HCT116 (cell line): ENCODE measurements around the gene XRN2. TPM values are rescaled to one million over a fixed set of nuclear protein-coding genes. Genes with fewer than 3 reads are reported as not detected.

Experiments
- ATAC-seq: fragments of 200-7000 bp; cut with Tn5 transposase; 2 replicates; pipeline ENCODE4 v1.9.1; 2020; ENCODE audit warnings: mild to moderate bottlenecking, moderate library complexity
- BruUV-seq: library from RNA; stranded (reverse); fragments of 400-500 nt; replicated peaks from 2 replicates; lab custom pipeline; 2021; lab: Mats Ljungman, UMichigan
- CTCF ChIA-PET: fragments of 300-600 bp; sonication (Branson Sonifier 250); formaldehyde crosslinking; loops from one replicate; lab custom pipeline; 2021; ENCODE audit warnings: antibody characterized with exemption; lab: Charles Lee
- POLR2A ChIA-PET: fragments of 300-600, 350-600 bp; sonication (Branson Sonifier 250); formaldehyde crosslinking; loops from one replicate; lab custom pipeline; 2021; ENCODE audit warnings: antibody characterized with exemption; lab: Charles Lee
- RAD21 ChIA-PET, 2 experiments: fragments of 300-600 bp; sonication (Branson Sonifier 250); formaldehyde crosslinking; loops; one replicate each; lab custom pipeline; 2023; ENCODE audit warnings: low total read pairs in 2 of 2; ENCODE audit not compliant: uncharacterized antibody in 2 of 2, unreplicated experiment in 2 of 2, low non-redundant PET in 1 of 2; lab: Charles Lee
- DNase-seq: peaks from one replicate; pipeline ENCODE4 v3.0.0-alpha.2; 2010; ENCODE audit warnings: low read depth, low spot score
- H2AFZ ChIP-seq: fragments of 200-600 bp; shearing (Covaris generic), sonication (generic); 2 replicates; pipeline ENCODE4 v1.6.1; 2017; ENCODE audit warnings: low read depth, mixed run types, mixed read lengths, antibody characterized with exemption, low read length; ENCODE audit not compliant: poor library complexity, severe bottlenecking
- H3K27ac ChIP-seq: 2 replicates; pipeline ENCODE4 v1.5.1; 2012; ENCODE audit warnings: low read depth, low read length
- H3K27me3 ChIP-seq: fragments of 200-600 bp; sonication (generic); 2 replicates; pipeline ENCODE4 v1.6.1; 2016; ENCODE audit warnings: mixed run types, low read length, mixed read lengths; ENCODE audit not compliant: insufficient read depth
- H3K36me3 ChIP-seq, 2 experiments: fragments of 200-500 bp in 1 of 2; fragments of 200-600 bp in 1 of 2; sonication (Bioruptor generic) in 1 of 2; sonication (generic) in 1 of 2; 2 replicates each; pipeline versions ENCODE4 v1.5.1 to v1.6.1; 2014 to 2016; ENCODE audit warnings: low read length in 2 of 2, inconsistent platforms in 1 of 2, mixed read lengths in 1 of 2, mixed run types in 1 of 2; ENCODE audit not compliant: insufficient read depth in 2 of 2, control insufficient read depth in 1 of 2
- H3K4me1 ChIP-seq, 2 experiments: fragments of 200-600 bp in 1 of 2; sonication (generic) in 1 of 2; 2 replicates each; pipeline versions ENCODE4 v1.5.1 to v1.6.1; 2012 to 2017; ENCODE audit warnings: low read length in 2 of 2, inconsistent platforms in 1 of 2, mild to moderate bottlenecking in 1 of 2, mixed read lengths in 1 of 2, mixed run types in 1 of 2, moderate library complexity in 1 of 2; ENCODE audit not compliant: insufficient read depth in 2 of 2, control insufficient read depth in 1 of 2
- H3K4me2 ChIP-seq: fragments of 200-600 bp; sonication (generic); 2 replicates; pipeline ENCODE4 v1.6.1; 2017; ENCODE audit warnings: mixed run types, low read length, mixed read lengths
- H3K4me3 ChIP-seq, 2 experiments: fragments of 200-600 bp in 1 of 2; sonication (generic) in 1 of 2; replicated peaks in 1 of 2; 2 replicates each; pipeline ENCODE4 v1.5.1; 2011 to 2016; ENCODE audit warnings: low read length in 2 of 2, control low read depth in 1 of 2, low read depth in 1 of 2, mild to moderate bottlenecking in 1 of 2, mixed read lengths in 1 of 2, mixed run types in 1 of 2
- H3K79me2 ChIP-seq: fragments of 200-600 bp; sonication (generic); 2 replicates; pipeline ENCODE4 v1.6.1; 2017; ENCODE audit warnings: mild to moderate bottlenecking, mixed run types, low read length, moderate library complexity, mixed read lengths; ENCODE audit not compliant: insufficient read depth
- H3K9ac ChIP-seq: fragments of 200-600 bp; sonication (generic); 2 replicates; pipeline ENCODE4 v1.6.1; 2016; ENCODE audit warnings: low read length, mixed read lengths
- H3K9me2 ChIP-seq: fragments of 200-600 bp; sonication (generic), shearing (Covaris generic); 2 replicates; pipeline ENCODE4 v1.6.1; 2017; ENCODE audit warnings: mixed run types, mild to moderate bottlenecking, moderate library complexity; ENCODE audit not compliant: insufficient read depth
- H3K9me3 ChIP-seq, 2 experiments: fragments of 200-500 bp in 1 of 2; fragments of 200-600 bp in 1 of 2; sonication (Bioruptor generic) in 1 of 2; sonication (generic) in 1 of 2; 2 replicates each; pipeline ENCODE4 v1.6.1; 2014 to 2017; ENCODE audit warnings: low read length in 2 of 2, mixed read lengths in 2 of 2, inconsistent platforms in 1 of 2, low read depth in 1 of 2, mild to moderate bottlenecking in 1 of 2, mixed run types in 1 of 2, moderate library complexity in 1 of 2; ENCODE audit not compliant: control insufficient read depth in 1 of 2, insufficient read depth in 1 of 2
- H4K20me1 ChIP-seq: fragments of 200-600 bp; sonication (generic), shearing (Covaris generic); 2 replicates; pipeline ENCODE4 v1.6.1; 2017; ENCODE audit warnings: mixed run types, mild to moderate bottlenecking, moderate library complexity; ENCODE audit not compliant: insufficient read depth
- ELF1 ChIP-seq: IDR thresholded peaks from 2 replicates; pipeline ENCODE4 v1.6.1; 2012; ENCODE audit warnings: low read depth, borderline replicate concordance
- EZH2 ChIP-seq: fragments of 200-600 bp; sonication (generic); IDR thresholded peaks from 2 replicates; pipeline ENCODE4 v1.6.1; 2017; ENCODE audit warnings: antibody characterized with exemption, mixed run types
- JUND ChIP-seq: IDR thresholded peaks from 2 replicates; pipeline ENCODE4 v1.6.1; 2012
- POLR2AphosphoS5 ChIP-seq: IDR thresholded peaks from 2 replicates; pipeline ENCODE4 v1.6.1; 2011; ENCODE audit warnings: mild to moderate bottlenecking, low read depth, low read length, moderate library complexity
- SP1 ChIP-seq: IDR thresholded peaks from 2 replicates; pipeline ENCODE4 v1.6.1; 2012; ENCODE audit warnings: low read depth
- SRF ChIP-seq: IDR thresholded peaks from 2 replicates; pipeline ENCODE4 v1.6.1; 2012; ENCODE audit warnings: low read depth
- YY1 ChIP-seq: IDR thresholded peaks from 2 replicates; pipeline ENCODE4 v1.6.1; 2011; ENCODE audit warnings: low read length, low read depth, moderate library complexity, mild to moderate bottlenecking; ENCODE audit not compliant: insufficient replicate concordance; ENCODE audit errors: extremely low read depth
- intact Hi-C: fragments of 100-400 bp; cut with micrococcal nuclease; formaldehyde crosslinking; loops from 2 replicates; pipeline ENCODE4 v1.10.0; 2022
- total RNA-seq: library from RNA; stranded (reverse); gene quantifications from one replicate; pipeline ENCODE4 v1.2.1, GENCODE V29; 2021; ENCODE audit not compliant: unreplicated experiment
- TF ChIP-seq, protein P1 (sequence below), 3 experiments: fragments of 200-600 bp in 1 of 3; sonication (generic) in 1 of 3; IDR thresholded peaks in 2 of 3; conservative IDR thresholded peaks in 1 of 3; 2 replicates each; pipeline ENCODE4 v1.5.1; 2012 to 2017; ENCODE audit warnings: low read depth in 2 of 3, low read length in 2 of 3, antibody characterized with exemption in 1 of 3, borderline replicate concordance in 1 of 3, control low read depth in 1 of 3, mild to moderate bottlenecking in 1 of 3, mixed read lengths in 1 of 3, mixed run types in 1 of 3, moderate library complexity in 1 of 3; ENCODE audit not compliant: insufficient read depth in 1 of 3
- TF ChIP-seq, protein P2 (sequence below): IDR thresholded peaks from 2 replicates; pipeline ENCODE4 v1.6.1; 2011; ENCODE audit warnings: mild to moderate bottlenecking, low read length, moderate library complexity; ENCODE audit not compliant: insufficient replicate concordance; ENCODE audit errors: extremely low read depth
- TF ChIP-seq, protein P3 (sequence below): IDR thresholded peaks from 2 replicates; pipeline ENCODE4 v1.6.1; 2012

XRN2 gene
- total RNA-seq, 1 experiment from 2014 or later = 101 TPM

DNA sequence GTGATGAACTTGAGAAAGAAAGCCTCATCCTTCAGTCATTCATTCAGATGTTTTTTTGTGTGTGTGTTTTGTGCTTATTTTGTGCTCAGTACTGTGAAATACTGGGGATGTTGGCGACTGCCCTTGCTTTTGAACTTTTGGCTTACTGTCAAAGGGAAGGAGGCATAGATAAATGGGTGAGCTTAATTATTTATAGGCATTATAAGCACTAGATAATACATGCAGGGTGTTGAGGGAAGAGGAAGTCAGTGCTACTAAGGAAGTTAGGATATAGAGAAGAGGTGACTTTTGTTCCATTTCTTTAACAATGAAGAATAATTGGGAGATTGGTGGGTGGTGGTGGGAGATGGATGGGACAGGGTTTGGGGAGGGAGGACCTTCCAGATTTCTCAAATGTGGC, 23.6 kb downstream of the XRN2 start:
- no peak overlapping the region for H3K9ac ChIP-seq
- no peak overlapping the region for H3K4me3 ChIP-seq
- ChIA-PET RAD21 (no interaction called here), CTCF (no interaction called here), POLR2A (no interaction called here)
- H4K20me1 ChIP-seq = peaks cover 34% of the 10 kb centered on the region; the same call in 1 of the 2 replicates
- no peaks in the 10 kb centered on the region for H3K27me3 ChIP-seq
- no peak for ATAC-seq
- peaks cover under 1 to 8% of the 10 kb centered on the region in 2 experiments for H3K36me3 ChIP-seq
- H3K9me2 ChIP-seq = no peaks in the 10 kb centered on the region
- peaks cover 96% of the 10 kb centered on the region for H3K79me2 ChIP-seq
- TF ChIP-seq, protein P1, sequence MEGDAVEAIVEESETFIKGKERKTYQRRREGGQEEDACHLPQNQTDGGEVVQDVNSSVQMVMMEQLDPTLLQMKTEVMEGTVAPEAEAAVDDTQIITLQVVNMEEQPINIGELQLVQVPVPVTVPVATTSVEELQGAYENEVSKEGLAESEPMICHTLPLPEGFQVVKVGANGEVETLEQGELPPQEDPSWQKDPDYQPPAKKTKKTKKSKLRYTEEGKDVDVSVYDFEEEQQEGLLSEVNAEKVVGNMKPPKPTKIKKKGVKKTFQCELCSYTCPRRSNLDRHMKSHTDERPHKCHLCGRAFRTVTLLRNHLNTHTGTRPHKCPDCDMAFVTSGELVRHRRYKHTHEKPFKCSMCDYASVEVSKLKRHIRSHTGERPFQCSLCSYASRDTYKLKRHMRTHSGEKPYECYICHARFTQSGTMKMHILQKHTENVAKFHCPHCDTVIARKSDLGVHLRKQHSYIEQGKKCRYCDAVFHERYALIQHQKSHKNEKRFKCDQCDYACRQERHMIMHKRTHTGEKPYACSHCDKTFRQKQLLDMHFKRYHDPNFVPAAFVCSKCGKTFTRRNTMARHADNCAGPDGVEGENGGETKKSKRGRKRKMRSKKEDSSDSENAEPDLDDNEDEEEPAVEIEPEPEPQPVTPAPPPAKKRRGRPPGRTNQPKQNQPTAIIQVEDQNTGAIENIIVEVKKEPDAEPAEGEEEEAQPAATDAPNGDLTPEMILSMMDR (IDR thresholded peaks at IDR 0.05 in 2 of 3, conservative IDR thresholded peaks at IDR 0.05 in 1 of 3; ENCODE audit: borderline replicate concordance in 1 of 3, insufficient read depth in 1 of 3, low read depth in 2 of 3, low read length in 2 of 3) = no peak
- no peak for TF ChIP-seq SP1
- TF ChIP-seq YY1 = no peak
- TF ChIP-seq ELF1 = no peak
- no peak for TF ChIP-seq EZH2
- TF ChIP-seq SRF = no peak
- no peak for TF ChIP-seq JUND
- TF ChIP-seq, protein P2, sequence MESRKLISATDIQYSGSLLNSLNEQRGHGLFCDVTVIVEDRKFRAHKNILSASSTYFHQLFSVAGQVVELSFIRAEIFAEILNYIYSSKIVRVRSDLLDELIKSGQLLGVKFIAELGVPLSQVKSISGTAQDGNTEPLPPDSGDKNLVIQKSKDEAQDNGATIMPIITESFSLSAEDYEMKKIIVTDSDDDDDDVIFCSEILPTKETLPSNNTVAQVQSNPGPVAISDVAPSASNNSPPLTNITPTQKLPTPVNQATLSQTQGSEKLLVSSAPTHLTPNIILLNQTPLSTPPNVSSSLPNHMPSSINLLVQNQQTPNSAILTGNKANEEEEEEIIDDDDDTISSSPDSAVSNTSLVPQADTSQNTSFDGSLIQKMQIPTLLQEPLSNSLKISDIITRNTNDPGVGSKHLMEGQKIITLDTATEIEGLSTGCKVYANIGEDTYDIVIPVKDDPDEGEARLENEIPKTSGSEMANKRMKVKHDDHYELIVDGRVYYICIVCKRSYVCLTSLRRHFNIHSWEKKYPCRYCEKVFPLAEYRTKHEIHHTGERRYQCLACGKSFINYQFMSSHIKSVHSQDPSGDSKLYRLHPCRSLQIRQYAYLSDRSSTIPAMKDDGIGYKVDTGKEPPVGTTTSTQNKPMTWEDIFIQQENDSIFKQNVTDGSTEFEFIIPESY = no peak
- TF ChIP-seq, protein P3, sequence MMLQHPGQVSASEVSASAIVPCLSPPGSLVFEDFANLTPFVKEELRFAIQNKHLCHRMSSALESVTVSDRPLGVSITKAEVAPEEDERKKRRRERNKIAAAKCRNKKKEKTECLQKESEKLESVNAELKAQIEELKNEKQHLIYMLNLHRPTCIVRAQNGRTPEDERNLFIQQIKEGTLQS = no peak
- TF ChIP-seq POLR2AphosphoS5 = no peak
- BruUV-seq = no TSS peak
- no peak overlapping the region for H2AFZ ChIP-seq
- H3K4me2 ChIP-seq = no peak overlapping the region
- peaks cover 8 to 22% of the 10 kb centered on the region in 2 experiments; a peak in 3 of 4 replicates for H3K4me1 ChIP-seq
- intact Hi-C loops = no loop called here
- no peak for DNase-seq
- H3K27ac ChIP-seq = no peak overlapping the region
- 0 out of 4 replicates have a peak, but pooled peaks cover 0 to 3% of the 10 kb centered on the region in 2 experiments for H3K9me3 ChIP-seq
